Measurements from ENCODE around the gene ZNF850. TPM values are rescaled to one million over a fixed set of nuclear protein-coding genes. Genes with fewer than 3 reads are reported as not detected.
A peak's percentile ranks its signal among the peaks of the same experiment; 100 is the strongest.

ZNF850 gene
- total and polyA plus RNA-seq, 2 of the 13 experiments (the other 11 are each of a cell fraction or from before 2014, with no cell fraction given) = 0.78 to 6.6 TPM

DNA sequence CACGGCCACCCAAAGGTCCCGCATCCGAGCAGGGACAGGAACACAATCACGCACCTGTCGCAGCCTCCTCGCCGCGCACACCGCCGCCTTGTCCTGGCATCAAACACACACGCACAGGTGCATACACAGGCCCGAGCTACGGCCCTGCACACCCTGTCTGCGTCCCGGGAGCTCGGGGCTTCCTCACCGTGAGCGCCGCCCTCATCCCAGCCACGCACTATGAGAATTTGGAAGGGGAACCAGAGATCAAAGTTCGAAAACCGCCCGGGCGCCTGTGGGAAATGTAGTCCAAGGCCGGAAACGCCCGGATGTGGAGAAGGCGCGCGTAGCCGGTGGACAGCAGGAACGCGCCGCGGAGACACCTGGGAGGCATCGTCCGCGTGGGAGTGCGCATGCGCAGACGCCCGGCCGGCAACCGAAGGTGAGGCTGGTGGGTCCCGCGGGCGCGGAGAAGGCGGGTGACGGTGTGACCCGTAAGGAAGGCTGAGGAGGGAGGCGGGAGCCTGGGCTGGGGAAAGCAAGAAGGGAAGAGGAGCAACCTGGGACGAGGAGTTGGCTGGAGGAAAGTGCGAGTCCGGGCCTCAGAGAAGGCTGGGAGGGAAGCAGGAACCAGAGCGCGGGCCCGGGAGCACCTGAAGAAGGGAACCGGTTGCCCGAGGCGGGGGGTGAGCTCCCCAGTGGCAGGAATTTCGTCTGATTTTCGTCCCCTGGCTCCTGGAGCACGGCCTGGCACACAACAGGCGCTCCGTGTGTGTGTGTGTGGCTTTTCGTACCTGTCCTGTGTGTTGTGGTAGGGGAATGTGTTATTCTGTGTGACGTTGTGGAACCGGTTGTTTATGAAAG is 85.2 kb downstream of the ZNF850 start, which contains the start of gene ZNF567 (continued):
- TF ChIP-seq, protein P1, sequence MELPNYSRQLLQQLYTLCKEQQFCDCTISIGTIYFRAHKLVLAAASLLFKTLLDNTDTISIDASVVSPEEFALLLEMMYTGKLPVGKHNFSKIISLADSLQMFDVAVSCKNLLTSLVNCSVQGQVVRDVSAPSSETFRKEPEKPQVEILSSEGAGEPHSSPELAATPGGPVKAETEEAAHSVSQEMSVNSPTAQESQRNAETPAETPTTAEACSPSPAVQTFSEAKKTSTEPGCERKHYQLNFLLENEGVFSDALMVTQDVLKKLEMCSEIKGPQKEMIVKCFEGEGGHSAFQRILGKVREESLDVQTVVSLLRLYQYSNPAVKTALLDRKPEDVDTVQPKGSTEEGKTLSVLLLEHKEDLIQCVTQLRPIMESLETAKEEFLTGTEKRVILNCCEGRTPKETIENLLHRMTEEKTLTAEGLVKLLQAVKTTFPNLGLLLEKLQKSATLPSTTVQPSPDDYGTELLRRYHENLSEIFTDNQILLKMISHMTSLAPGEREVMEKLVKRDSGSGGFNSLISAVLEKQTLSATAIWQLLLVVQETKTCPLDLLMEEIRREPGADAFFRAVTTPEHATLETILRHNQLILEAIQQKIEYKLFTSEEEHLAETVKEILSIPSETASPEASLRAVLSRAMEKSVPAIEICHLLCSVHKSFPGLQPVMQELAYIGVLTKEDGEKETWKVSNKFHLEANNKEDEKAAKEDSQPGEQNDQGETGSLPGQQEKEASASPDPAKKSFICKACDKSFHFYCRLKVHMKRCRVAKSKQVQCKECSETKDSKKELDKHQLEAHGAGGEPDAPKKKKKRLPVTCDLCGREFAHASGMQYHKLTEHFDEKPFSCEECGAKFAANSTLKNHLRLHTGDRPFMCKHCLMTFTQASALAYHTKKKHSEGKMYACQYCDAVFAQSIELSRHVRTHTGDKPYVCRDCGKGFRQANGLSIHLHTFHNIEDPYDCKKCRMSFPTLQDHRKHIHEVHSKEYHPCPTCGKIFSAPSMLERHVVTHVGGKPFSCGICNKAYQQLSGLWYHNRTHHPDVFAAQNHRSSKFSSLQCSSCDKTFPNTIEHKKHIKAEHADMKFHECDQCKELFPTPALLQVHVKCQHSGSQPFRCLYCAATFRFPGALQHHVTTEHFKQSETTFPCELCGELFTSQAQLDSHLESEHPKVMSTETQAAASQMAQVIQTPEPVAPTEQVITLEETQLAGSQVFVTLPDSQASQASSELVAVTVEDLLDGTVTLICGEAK (IDR thresholded peaks at IDR 0.05) = no peak
- TF ChIP-seq, protein P1 (CRISPR knock-in tag; IDR thresholded peaks at IDR 0.05) = no peak; the same call in 1 of the 2 replicates
- peak; percentile 92 for TF ChIP-seq KMT2B (CRISPR knock-in tag; IDR thresholded peaks at IDR 0.05)
- no peak for TF ChIP-seq REXO4 (CRISPR knock-in tag; IDR thresholded peaks at IDR 0.05; ENCODE audit: borderline replicate concordance)
- peak; percentile 75 to 84 for TF ChIP-seq POLR2A (IDR thresholded peaks at IDR 0.05; ENCODE audit: insufficient read depth in 1 of 2, low read depth in 2 of 2, low read length in 2 of 2)
- TF ChIP-seq NR2F6 (IDR thresholded peaks at IDR 0.05) = no peak
- TF ChIP-seq NR2F6 (CRISPR knock-in tag; IDR thresholded peaks at IDR 0.05) = peak; percentile 7; the same call in 1 of the 2 replicates
- TF ChIP-seq PATZ1 (CRISPR knock-in tag; IDR thresholded peaks at IDR 0.05) = peak; percentile 32; the same call in 1 of the 2 replicates
- TF ChIP-seq ZMYM4 (CRISPR knock-in tag; IDR thresholded peaks at IDR 0.05) = peak; percentile 78
- TF ChIP-seq FOXO1 (CRISPR knock-in tag; IDR thresholded peaks at IDR 0.05) = peak; percentile 21; the same call in 1 of the 2 replicates
- TF ChIP-seq ZNF383 (CRISPR knock-in tag; IDR thresholded peaks at IDR 0.05; ENCODE audit: borderline replicate concordance) = 0 out of 2 replicates have a peak, but pooled peaks have one; percentile 2
- TF ChIP-seq ZNF331 (CRISPR knock-in tag; IDR thresholded peaks at IDR 0.05) = peak; percentile 58; the same call in 1 of the 2 replicates
- TF ChIP-seq SNAPC2 (CRISPR knock-in tag; IDR thresholded peaks at IDR 0.05) = no peak
- TF ChIP-seq EP300 (IDR thresholded peaks at IDR 0.05; ENCODE audit: low read depth in 2 of 2, low read length in 2 of 2) = peak; percentile 41 to 42; a peak in 1 of 4 replicates
- TF ChIP-seq EP300 (CRISPR knock-in tag; IDR thresholded peaks at IDR 0.05; ENCODE audit: borderline replicate concordance) = no peak
- TF ChIP-seq NR2F2 (IDR thresholded peaks at IDR 0.05; ENCODE audit: borderline replicate concordance, low read depth) = peak; percentile 26; the same call in 1 of the 2 replicates
- TF ChIP-seq ZNF18 (CRISPR knock-in tag; IDR thresholded peaks at IDR 0.05; ENCODE audit: insufficient replicate concordance) = peak; percentile 72
